Stimulated activated CD4-positive, alpha-beta T cell treated with anti-CD3 and anti-CD28 coated beads, Interleukin-1b, Interleukin-23, amount 100 ng/mL, for 48 hours (primary cell): Measurements from ENCODE around the gene SLC9A1.
"Not testable (repeated sequence)": the region's sequence is repeated elsewhere in the genome, so short reads cannot be mapped to it uniquely, and the experiment has no call there.

Source experiments
- DNase-seq: peaks from one replicate; pipeline ENCODE4 v3.0.0-alpha.2; 2020

SLC9A1 gene

DNA sequence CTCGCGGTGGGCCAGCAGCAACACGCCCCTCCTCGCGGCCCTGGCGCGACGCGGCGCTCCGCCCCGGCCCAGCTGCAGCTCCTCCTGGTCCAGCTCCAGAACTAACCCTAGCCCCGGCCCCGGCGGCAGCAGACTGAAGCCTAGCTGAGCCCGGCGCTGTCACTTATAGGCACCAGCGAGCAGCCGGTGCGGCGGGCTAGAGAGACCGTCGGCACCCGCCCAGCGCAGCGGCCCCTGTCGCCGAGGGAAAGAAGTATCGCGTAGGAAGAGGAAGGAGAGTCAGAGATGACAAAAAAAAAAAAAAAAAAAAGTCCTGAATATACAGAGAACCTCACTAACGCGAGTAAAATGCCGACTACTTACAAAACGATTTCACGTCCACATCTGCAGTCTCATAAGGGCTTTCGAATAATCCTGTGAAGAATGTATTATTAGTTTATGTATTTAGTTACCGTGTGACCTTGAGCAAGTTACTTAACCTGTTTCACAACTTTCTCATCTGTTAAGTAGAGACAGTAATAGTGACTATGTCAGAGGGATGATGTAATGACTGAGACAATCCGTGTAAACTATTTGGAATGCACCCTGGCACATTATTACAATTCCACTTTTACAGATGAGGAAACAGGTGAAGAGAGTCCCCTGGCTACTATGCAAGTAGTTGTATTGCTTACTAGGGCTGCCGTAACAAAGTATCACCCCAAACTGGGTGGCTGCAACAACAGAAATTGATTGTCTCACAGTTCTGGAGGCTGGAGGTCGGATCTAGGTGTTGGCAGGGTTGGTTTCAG is at the start of gene SLC9A1:
SLC9A1 (minus strand) TSS at position 135 of the 791 bp plus-strand sequence. CDS start 791 bp downstream, outside the sequence.
- peak; percentile 94 for DNase-seq

DNA sequence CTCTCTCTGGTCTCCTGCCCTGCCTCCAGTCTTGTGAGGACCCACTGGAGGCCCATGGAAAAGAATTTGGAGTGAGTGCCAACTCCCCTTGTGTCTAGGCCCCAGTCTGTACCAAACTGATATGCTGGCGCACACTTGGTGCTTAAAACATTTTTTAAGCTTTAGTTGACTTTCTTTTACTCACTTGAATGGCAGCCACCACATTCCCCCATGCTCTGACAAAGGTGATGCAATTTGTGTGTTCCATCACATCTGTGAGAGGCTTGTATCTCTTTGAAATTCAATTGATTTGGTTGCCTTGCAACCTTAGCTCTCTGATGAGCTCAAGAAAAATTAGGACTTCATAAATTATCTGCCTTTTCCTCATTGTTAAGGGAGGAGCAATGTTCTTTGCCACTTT is 49.0 kb upstream of the SLC9A1 start:
- no peak for DNase-seq

DNA sequence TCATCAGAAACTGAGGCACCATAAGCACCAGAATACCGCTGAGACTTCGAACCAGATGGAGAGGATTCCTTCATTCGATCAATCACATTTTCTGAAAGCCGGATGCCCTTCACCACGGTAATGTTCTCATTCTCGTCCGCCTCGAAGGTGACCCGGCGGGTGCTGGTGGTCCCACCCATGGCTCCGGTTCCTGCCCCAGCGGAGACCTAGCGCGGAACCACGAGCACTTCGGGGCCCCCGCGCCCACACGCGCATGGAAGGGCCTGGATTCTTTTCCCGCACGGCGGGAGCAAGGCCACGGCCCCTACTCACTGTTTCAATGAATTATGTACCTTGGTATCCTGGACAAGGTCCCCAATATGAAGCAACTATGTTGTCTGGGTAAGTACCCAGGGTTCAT is 46.4 kb upstream of the SLC9A1 start:
- DNase-seq = no peak

DNA sequence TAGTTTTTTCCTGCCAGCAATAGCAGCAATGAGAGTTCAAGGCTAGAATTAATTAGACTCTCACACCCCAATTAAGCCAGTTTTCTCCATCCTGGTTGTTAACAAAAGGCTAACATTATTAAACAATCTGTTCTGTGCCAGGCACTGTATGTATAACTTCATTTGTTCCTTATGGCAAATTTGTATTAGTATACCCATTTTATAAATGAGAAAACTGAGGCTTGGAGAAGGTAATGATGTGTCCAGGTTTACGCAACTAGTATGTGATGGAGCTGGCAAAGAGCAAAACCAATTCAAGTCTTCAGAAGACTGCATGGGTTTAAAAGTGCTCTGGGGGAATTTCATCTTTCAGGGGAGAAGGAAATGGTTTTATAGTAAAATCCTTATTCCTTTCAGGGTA is 38.3 kb upstream of the SLC9A1 start:
- DNase-seq = no peak

DNA sequence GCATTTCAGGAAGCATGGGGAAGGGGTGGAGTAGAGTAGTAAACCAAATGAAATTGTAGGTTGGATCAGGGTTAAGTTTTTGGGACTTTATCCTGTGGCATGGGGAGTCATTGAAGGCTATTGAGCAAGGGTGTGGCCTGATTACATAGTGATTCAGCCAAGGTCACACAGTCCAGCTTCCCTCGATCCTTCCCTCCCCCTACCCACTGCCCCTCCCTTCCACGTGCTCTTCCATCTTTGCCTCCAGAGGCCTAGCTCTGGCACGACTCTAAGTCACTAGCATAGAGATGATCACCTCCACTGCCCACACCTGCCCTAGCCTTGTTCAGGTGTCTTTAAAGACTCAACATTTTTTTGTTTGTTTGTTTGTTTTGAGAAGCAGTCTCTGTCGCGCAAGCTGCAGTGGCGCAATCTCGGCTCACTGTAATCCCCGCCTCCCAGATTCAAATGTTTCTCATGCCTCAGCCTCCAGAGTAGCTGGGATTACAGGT is 37.2 kb upstream of the SLC9A1 start:
- DNase-seq = no peak

DNA sequence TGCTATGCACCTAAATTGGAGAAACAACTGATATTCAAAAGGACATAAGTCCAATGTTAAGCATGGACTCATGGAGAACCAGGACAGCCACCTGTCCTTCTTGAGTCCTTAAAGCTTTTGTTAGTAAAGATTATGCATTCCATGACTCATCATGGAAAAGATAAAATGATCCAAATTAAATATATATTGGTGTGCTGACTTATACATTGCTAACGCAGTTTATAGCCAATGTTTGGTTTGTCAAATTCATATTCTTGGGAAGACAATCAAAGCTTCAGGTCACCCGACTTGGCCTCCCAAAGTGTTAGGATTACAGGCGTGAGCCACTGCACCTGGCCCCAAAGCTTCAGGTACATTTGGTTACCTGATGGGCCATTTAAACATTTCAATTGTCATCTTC is 29.7 kb upstream of the SLC9A1 start:
- not testable (repeated sequence) for DNase-seq

DNA sequence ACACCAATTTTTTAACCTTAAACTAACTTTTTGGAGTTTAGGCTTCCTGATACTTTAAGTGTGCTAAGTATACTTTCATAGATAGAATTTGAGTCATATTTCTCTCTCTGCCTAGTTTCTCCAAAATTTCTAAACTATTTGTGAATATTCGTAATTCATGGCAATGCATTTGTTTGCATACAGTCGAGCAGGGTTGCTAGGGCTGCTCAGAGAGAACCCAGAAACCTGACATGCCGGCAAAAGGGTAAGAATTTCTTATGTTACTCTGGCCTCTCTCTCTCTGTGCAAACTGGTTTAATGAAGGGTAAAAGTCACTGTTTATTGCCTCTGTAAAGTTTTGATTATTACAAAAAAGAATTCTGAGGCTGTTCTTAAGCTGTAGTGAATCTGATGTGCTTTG is 25.1 kb upstream of the SLC9A1 start:
- no peak for DNase-seq

DNA sequence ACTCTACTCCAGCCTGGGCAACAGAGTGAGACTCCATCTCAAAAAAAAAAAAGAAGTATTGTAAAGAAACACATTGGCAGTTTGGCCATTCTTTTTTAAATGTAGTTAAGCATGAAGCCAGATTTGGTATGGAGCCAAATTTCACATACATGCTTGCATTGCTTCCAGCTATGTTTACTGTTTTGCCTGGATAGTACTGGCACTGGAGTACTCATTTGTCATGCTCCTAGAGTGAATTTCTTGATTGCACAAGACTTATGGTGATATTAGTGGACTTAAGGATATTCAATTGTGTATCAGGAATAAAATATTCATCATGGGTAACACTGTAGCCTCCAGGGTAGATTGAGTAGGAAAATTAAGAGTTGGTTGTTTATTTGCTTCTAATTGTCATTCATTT is 24.5 kb upstream of the SLC9A1 start:
- DNase-seq = no peak

DNA sequence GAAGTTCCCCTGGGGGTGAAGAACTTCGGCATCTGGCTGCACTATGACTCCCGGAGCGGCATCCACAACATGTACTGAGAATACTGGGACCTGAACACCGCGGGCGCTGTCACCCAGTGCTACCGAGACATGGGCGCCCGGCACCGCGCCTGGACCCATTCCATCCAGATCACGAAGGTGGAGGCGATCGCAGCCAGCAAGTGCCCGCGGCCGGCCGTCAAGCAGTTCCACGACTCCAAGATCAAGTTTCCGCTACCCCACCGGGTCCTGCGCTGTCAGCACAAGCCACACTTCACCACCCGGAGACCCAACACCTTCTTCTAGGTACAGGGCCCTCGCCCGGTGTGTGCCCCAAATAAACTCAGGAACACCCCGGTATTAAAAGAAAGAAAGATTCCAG is 22.0 kb upstream of the SLC9A1 start:
- no peak for DNase-seq

DNA sequence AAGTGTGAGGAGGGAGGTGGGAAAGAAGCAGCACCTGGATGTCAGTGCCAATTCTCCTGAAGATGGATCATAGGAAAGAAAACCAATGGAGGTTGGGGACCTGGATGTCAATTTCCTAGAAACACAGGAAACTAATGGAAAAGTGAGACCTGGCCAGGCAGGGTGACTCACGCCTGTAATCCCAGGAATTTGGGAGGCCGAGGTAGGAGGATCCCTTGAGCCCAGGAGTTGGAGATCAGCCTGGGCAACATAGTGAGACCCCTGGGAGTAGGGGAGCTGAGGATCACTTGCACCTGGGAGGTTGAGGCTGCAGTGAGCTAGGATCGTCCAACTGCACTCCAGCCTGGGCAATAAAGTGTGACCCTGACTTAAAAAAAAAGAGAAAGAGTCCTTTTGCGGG is 21.4 kb upstream of the SLC9A1 start:
- no peak for DNase-seq

DNA sequence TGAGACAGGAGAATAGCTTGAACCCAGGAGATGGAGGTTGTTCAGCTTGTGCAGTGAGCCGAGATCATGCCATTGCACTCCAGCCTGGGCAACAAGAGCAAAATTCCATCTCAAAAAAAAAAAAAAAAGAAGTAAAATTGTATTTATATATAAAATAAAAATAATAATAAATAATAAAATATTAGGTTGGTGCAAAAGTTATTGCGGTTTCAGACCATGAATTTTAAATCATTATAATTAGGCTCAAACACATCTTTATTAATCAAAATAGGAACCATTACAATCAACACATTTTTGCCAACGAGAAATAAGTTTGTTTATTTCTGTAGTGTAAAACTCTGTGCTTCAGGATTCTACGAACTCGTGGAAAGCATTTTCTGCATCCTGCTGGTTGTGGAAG is 18.1 kb upstream of the SLC9A1 start:
- not testable (repeated sequence) for DNase-seq

DNA sequence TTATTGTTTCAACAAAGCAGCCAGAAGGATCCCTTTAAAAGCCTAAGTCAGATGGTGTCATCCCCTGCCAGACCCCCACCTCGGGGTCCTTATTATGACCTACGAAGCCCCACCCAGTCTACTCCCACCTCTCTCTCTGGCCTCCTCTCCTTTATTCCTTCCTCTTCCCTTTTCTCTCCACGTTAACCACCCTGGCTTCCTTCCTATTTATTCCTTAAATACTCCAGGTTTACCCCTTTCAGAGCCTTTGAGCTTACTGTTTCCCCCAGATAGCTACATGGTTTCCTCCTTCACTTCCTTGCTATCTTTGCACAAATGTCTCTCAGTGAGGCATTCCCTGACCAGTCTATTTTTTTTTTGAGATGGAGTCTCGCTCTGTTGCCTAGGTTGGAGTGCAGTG is 12.0 kb upstream of the SLC9A1 start:
- no peak for DNase-seq

DNA sequence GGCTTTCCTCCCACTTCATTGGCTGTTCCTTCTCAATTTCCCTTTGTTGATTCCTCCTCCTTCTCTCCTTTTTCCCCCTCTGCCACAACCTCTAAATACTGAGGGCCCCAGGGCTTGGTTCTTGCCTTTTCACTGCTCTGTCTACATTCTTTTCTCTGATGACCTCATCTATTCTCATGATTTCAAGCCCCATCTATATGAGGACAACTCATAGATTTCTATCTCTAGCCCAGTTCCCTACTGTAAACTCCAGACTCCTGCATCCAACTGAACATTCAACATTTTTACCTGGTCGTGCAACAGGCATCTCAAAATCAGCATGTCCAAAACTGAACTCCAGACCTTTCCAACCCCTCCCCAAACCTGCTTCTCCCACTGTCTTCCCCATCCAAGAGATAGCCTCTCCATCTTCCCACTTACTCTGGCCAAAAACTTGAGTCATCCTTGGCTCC is 11.5 kb upstream of the SLC9A1 start:
- DNase-seq = no peak

DNA sequence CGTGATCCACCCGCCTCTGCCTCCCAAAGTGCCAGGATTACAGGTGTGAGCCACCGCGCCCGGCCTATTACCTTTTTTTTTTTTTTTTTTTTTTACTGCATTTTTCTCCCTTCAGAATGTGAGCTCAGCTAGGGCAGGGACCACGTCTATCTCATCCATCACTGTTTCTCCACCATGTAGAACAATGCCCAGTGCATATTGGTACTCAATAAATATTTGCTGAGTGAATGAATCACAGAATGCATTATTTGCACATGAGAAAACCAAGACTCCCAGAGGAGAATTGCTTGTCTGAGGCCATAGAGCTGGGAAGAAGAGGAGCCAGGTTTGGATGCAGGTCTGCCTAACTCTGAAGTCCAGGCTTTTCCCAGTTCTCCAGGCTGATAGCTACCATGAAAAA is 8.2 kb upstream of the SLC9A1 start:
- no peak for DNase-seq

DNA sequence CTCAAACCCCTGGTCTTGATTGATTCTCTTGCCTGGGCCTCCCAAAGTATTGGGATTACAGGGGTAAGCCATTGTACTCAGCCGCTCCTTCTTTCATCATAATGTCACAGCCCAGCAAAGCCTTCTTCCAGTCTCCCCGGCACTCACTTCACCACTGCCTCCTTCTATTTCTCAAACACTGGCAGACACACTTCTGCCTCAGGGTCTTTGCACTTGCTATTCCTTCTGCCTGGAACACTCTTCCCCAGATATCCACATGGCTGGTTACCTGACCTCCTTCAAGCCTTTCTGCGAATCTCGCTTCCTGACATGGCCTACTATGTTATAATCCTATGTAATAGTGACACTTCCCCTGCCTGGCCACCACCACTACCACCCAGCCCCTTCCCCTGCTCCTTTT is 7.2 kb upstream of the SLC9A1 start:
- no peak for DNase-seq

DNA sequence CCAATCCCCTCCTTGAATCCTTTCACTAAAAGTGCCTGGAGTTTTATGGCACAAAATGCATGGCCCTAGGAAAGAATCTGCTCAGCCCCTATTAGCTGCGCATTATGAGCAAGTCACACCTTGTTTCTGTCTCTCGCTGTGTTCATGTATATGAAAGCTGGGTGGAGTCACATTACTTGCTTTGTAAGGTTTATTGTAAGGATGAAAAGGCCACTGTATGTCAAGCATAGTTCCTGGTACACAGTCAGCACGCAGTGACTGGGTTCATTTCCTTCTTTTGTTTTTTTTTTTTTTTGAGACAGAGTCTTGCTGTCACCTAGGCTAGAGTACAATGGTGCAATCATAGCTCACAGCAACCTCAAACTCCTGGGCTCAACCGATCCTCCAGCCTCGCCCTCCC is 6.7 kb upstream of the SLC9A1 start:
- DNase-seq = no peak

DNA sequence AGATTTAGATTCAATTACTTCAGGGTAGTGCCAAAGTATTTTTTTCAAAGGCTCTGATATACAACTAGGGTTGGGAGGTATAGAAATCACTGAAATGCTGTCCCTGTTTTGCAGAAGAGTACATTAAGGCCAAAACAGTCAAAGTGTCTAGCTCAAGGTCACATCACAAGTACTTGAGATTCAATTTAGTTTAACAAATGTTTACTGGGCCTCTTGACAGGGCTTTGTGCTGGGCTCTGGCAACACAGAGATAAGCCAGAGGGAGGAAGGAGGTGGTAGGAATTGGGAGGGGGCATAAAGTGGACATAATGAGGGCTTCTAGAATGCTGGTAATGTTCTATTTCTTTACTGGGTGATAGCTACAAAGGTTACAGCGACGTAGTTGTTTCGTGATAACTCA is 2.3 kb upstream of the SLC9A1 start:
- no peak for DNase-seq

DNA sequence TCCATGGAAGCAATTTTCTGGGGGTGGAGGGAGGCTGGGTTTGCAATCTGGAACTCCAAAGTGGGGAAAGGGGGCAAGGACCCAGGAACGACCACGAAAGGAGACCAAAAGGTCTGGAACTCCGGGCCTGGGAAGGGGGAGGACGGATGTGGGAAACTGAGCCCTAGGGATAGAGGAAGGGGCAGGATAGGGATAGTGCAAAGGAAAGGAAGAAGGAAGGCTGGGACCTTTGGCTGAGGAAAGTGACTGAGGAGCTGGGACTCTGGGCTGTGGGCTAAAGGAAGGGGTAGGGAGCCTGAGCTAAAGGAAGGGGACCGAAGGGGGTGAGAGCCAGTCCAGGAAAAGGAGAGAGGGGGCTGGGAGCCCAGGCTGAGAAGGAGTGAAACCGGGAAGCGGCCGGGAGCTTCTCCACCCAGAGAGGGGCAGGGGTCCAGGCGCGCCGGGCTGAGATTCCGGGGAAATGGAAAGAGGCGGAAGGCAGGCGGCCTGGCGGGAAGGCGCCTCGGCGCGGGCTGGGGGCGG is 395 bp downstream of the SLC9A1 start:
- DNase-seq = no peak

DNA sequence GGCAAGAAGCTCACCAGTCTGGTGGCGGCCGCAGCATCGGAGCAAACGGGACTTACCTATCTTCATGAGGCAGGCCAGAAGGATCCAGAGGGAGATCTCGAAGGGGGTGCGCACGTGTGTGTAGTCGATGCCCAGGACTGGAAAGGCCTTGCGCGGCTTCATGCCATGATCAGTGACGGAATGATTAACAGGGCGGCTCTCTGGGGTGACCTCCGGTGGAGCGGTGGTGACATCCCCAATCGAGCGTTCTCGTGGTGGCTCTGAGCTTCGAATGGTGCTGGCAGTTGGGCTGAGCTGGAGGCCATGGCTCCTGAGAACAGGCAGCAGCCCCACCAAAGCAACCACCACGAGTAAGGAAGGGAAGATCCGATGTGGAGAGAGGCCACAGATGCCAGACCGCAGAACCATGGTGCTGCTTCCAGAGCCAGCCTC is 982 bp downstream of the SLC9A1 start:
- no peak for DNase-seq

DNA sequence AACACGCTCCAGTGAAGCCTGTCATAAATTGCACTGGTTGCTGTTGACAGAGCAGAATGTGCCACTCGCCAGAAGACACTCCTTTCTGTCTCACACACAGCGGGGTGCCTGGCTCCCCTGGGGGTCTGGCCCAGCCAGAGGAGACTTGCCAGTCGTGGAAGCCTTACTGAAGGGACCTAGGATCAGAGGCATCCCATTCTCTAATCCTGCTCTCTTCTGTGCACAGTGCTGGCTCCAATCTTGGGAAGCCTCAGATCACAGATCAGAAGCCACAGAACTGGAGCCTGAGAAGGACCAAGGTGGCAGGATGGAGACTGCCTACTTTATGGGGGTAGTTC is 1.4 kb downstream of the SLC9A1 start:
- no peak for DNase-seq

DNA sequence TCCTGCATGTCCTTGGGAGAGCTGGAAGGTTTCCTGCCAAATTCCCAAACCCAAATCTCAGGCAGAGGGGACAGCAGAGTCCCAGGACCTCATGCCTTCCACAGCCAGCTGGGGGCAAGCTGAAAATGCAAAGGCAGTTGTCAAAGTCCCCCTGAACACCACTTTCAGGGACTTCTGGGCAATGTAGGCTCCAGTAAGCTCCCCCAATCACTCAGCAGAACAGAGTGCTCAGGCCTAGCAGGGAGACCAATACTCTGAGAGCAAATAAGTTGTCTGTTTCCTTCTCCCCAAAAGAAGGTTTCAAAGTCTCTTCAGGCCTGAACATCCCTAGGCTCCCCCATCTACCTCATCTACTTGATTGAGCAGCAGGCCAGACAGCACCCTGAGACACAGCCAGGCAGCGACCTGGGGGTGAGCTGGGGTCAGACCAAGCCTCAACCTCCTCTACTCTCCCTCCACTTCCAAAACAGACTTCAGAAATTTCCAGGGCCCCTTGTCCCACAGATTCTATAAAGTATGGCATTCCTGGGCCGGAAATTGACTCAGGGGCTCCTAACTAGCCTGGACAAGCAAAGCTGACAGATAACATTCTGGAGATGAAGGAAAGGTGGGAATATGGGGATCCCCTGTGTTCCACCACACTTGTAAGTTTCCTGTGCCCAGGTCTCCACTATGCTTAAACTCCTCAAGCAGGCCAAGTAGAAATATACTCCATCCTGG is 1.9 kb downstream of the SLC9A1 start:
- no peak for DNase-seq

DNA sequence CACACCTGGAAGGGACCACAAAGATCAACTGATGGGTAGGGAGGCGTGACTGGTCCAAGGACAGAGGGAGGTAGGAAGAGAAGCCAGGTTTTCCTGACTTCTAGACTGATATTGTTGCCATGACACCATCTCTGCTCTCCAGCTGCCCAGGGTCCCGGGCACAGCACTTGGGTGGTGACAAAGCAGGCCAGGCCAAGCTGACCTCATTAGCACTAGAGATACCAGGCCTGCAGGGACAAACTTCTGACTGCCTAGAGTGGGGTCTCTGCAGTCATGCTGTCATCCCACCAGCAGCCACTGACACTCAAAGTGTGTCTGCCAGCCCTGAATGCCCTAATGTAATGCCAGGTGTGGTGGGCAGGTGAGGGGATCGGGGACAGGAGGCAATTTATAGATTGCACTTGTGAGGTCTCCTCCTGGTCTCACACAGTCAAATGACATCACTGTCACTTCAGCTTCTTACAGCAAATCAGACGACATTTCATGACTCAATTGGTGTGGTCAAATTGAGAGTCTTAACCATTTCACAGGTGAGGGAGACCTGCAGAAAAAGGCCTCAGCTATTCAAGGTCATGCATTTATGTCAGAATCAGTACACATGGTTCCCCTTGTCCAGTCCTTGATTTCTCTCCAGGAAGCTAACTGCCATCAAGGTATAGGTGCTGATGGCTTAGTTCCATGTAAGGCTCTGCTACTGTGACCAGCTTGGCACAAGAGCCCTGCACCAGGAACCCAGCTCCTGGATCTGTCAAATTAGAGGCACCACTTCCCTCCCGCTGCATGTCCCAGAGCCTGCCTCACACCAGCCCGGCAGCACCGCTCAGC is 2.7 kb downstream of the SLC9A1 start:
- DNase-seq = no peak

DNA sequence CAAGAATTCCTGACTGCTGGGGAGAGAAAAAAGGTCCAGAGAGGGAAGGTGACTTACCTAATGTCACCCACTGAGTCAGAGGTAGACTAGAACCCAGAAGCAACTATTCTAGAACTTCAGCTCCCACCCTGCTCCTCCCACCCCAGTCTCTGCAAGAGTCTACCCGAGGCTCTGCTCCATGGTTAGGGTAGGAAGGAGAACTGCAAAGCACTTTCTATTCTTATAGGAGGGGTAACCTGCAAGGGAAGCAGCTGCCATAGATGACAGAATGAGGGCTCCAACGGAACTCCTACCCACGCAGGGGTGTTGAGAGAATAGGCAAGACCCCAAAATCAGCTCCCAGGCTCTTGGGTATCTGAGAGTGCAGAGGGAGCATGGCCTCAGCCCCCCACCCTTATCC is 4.3 kb downstream of the SLC9A1 start:
- DNase-seq = no peak
